HG02588 (cell line): ENCODE results near the gene POU2F3.

Experiments used
- ATAC-seq: cut with Tn5 transposase; IDR thresholded peaks from one replicate; pipeline ENCODE4 v1.9.1; 2021; ENCODE audit warnings: mild to moderate bottlenecking, moderate library complexity; ENCODE audit not compliant: unreplicated experiment

The POU2F3 gene

DNA sequence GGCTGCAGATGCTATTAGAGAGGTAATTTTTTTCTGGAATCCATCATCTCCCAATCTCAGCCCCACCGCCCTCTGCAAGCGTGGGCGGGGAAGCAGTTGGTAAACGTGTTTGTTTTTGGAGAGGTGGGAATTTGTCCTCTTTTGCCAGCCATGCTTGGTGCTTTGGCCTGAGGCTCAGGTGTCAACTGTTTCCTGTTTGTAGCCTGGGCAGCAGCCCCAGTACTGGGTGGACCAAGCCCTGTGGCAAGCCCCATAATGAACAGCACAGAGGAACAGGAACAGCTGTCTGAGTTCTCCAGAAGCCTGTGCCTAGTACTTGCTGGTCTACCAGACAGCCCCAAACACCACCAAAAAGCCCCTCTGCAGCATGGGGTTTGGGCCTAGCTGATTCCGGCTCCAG, 39.6 kb downstream of the POU2F3 start:
- ATAC-seq, result no peak

GRCh38 chr11:120280600-120281051, 40.7 kb downstream of the POU2F3 start:
- ATAC-seq, result no peak

GRCh38 chr11:120281143-120281795, 41.3 kb downstream of the POU2F3 start:
- ATAC-seq, result no peak

- no peak for ATAC-seq
These were observed 43.2 kb downstream of the POU2F3 start for GRCh38 chr11:120283124-120283523.

DNA sequence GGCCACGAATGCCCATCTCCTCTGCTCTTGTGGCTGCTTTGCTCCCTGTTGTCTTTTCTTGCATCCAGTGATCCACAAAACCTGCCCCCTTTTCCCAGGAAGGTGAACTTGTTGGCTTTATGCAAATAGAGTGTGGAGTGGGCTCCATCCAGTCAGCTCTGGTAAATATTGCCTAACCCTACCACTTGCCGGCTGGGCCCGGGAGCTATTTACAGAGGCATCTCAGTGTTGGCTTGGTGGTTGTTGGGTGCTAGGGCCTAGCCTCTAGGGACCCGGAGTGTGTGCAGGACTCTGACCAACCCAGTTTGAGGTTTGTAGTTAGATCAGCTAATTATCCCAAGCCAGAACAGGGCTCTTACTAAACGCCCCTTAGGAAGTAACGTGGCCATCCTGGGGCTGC, 44.3 kb downstream of the POU2F3 start:
- no peak for ATAC-seq

DNA sequence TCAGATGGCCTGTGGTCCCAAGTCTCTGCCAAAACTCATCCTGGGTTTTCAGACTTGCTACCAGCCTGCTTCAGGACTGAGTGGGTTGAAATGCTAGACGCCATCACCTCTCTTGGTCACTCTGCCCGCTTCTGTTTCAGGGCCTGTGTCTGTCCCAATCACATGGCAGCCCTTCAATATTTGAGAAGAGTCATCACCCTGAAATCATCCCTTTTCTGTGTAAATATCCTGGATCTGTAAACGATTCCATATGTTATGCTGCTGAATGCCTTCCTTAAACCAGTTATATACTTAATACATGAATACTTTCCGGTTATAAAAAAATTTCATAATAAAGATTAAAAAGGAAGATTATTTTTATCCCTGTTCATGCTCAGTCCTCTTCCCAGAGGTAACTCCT, 45.3 kb downstream of the POU2F3 start:
- no peak for ATAC-seq

DNA sequence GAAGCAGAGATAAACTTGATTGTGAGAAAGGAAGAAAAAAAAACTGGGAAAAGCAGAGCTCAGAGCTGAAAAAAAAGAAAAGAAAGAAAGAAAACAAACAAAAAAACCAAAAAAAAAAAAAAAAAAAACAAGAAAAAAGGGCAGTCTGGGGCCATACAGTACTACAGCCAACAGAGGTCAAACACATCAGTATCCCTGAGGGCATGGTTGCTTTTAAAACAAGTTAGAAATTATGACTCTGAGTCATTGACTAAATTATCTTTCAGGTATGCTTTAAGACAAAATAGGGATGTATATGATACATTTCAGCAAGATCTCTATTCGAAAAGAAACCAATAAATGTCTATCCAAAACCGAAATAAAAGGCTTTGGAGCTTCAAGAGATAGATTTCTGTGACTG, 48.1 kb downstream of the POU2F3 start:
- ATAC-seq, result no peak

- no peak for ATAC-seq
These were observed 49.5 kb downstream of the POU2F3 start for GRCh38 chr11:120289426-120289825.

- no peak for ATAC-seq
These were observed 51.0 kb downstream of the POU2F3 start for GRCh38 chr11:120290956-120291355.

GRCh38 chr11:120293038-120293800, 53.3 kb downstream of the POU2F3 start:
- ATAC-seq, result no peak

DNA sequence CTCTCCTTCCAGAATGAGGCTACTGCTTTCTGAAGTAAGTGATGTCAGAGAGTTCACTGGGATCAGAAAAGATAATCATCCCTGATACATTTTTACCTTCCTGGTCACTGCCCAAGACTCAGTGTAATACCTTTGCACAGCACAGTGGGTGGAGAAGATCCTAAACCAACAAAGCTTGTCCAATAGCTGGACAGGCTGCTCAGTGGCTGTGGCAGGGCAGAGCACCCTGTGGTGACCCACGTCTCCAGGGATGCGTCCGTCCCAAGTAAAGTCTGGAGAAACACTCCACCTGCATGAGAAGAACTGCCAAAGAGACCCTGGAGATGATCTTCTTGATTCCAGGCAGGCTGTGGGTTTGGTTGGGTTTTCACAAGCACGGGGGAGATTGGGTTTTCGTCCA, 54.2 kb downstream of the POU2F3 start:
- ATAC-seq, result no peak

DNA sequence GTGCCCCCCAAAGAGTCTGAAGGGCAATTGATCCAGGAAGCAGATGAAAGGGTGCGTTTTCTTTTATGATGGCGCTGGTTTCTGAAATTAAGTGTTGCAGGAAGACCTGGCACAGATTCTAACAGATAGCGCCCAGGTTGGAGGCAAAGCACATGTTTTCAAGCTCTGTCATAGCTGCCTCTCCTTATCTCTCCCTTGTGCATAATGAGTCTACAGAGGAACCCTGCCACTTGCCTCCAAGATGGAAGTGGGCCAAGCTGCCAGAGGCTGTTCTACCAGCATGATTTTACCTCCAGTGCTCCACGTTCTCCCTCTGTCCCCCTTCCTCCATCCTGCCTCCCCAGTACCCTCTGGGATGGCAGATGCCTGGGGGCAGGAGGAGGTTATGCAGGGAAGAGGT, 55.2 kb downstream of the POU2F3 start:
- ATAC-seq, result no peak

- no peak for ATAC-seq
These were observed 56.6 kb downstream of the POU2F3 start for GRCh38 chr11:120296554-120296953.

DNA sequence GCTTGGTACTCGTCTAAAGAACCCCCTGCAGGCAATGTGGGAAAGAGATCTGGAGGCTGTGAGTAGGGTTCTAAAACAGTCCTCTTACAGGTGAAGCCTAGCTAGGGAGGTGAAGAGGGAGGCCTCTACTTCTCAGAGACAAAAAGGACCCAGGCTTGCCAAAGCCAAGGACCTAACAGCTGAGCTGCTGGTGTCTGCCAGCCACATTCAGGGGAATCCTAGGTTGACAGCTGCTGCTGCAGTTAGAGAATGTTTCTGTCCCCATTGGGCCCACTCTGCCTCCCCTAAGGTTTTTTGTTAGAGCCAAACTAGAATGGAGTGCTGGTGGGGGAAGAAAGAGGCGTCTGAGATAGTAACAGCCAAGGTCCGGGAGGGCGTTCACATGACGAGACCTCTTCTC, 58.5 kb downstream of the POU2F3 start:
- ATAC-seq, result no peak

GRCh38 chr11:120302001-120302805, 62.3 kb downstream of the POU2F3 start:
- no peak for ATAC-seq

DNA sequence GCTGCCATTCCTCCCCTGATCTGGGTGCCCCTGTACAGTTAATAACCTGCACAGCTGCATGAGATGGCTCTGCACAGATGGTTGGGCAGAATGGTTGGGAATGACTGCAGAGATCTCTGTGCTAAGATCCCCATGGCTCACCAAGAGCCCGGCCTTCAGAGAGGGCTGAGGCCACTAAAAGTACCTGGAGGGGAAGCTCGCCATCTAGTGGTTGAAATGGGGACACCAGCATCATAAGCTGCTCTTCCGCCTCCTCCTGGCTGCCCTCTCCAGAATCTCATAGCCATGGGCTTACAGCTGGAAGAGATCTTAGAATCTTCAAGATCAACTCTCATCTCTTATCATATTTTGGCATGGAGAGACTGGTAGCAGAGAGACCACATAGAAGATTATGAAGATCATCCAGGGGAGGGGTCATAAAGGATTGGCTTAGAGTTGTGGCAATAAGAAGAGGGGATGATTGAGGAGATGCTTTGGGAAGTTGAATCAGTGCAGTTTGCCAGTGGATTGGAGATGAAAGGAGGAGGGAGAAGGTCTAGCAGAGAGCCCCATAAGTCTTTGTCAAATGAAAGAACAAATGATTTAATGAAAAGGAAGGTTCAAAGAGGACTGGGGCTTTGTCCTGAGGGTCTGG, 63.2 kb downstream of the POU2F3 start:
- peak; percentile 65 for ATAC-seq

- no peak for ATAC-seq
These were observed 64.6 kb downstream of the POU2F3 start for GRCh38 chr11:120304526-120304925.

DNA sequence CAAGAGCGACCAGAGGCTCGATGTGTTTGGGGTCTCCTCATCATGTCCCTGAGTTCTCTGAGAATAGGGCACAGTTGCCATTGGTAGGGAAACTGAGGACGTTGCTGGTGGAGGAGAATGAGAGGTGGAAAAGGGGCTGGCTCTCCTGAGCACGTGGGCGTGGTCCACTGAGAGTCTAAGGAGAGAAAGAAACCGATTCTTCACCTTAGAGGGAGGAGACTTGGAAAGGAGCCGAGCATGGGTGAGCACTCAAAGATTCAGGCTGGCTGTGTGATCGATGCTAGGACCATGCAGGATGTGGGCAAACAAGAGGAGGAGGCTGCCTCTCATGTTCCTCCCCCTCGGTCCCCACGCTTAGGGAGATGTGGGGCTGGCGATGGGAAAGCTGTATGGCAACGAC, 65.3 kb downstream of the POU2F3 start:
- no peak for ATAC-seq

- no peak for ATAC-seq
These were observed 66.7 kb downstream of the POU2F3 start for GRCh38 chr11:120306519-120307242.

DNA sequence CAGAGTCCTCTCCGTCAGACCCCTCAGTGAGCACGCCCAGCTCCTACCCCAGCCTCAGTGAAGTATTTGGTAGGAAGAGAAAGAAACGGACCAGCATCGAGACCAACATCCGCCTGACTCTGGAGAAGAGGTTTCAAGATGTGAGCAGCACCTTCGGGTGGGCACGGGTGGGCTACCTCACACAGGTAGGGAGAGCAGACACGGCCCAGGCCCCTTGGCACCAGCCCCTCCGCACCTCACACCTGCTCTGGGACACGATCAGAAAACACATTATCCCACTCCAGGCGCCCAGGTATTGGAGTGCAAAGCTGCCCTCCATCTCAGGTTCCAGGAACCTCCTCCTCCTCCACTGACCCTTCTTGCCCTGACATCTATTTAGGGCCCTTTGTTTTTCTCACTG, 67.5 kb downstream of the POU2F3 start:
- no peak for ATAC-seq

DNA sequence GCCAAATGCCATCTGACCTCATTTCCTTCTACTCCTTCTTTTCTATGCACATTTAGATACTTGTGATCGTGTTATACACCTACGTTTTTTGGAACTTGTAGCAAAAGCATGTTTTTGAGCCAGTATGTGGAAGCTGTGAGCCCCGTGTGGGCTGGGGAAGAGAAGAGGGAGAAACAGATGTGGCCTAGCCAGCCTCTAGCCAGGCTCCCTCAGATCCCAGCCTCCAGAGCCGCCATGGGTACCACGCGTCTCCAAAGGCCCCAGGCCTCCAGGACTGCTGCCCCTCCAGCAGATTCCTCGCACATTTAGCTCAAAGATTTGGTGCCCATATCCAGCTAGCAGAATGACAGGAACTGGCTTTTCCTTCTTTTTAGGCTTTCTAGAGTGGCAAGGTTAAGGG, 68.1 kb downstream of the POU2F3 start:
- ATAC-seq, result no peak
